ENCODE measurements around the gene ANAPC16.

GRCh38 chr10:72274213-72274729, 58.5 kb downstream of the ANAPC16 start:
- no peak for TF ChIP-seq REST (IDR thresholded peaks at IDR 0.05; ENCODE audit: low read depth)
- no peak for TF ChIP-seq POLR2A (IDR thresholded peaks at IDR 0.05; ENCODE audit: borderline replicate concordance, extremely low read depth, insufficient read depth, insufficient read length)
- TF ChIP-seq CTCF (IDR thresholded peaks at IDR 0.05 in 2 of 3, conservative IDR thresholded peaks at IDR 0.05 in 1 of 3; ENCODE audit: borderline replicate concordance in 1 of 3, insufficient read depth in 1 of 3, low read depth in 2 of 3, low read length in 2 of 3), result no peak
- no peak for TF ChIP-seq EZH2phosphoT487 (IDR thresholded peaks at IDR 0.05; ENCODE audit: borderline replicate concordance)
- no peak for TF ChIP-seq ELF1 (IDR thresholded peaks at IDR 0.05; ENCODE audit: borderline replicate concordance, low read depth)
- TF ChIP-seq RAD21 (IDR thresholded peaks at IDR 0.05; ENCODE audit: low read depth), result no peak
